HepG2 (cell line): ENCODE results near the gene SART1. TPM values are rescaled to one million over a fixed set of nuclear protein-coding genes. Genes with fewer than 3 reads are reported as not detected.
A peak's percentile ranks its signal among the peaks of the same experiment; 100 is the strongest.

Experiments used
- ATRX ChIP-seq: sonication (generic); formaldehyde crosslinking; IDR thresholded peaks from 2 replicates; pipeline ENCODE4 v1.4.0; 2020; ENCODE audit warnings: missing genetic modification reagents, borderline replicate concordance
- DNMT1 ChIP-seq: sonication (generic); formaldehyde crosslinking; IDR thresholded peaks from 2 replicates; pipeline ENCODE4 v1.5.1; 2020; ENCODE audit warnings: mild to moderate bottlenecking, missing genetic modification reagents
- EZH2 ChIP-seq: conservative IDR thresholded peaks from 2 replicates; pipeline ENCODE4 v1.6.1; 2012; ENCODE audit warnings: mild to moderate bottlenecking, low read depth, low read length, moderate library complexity
- FOSL1 ChIP-seq: sonication (generic); formaldehyde crosslinking; IDR thresholded peaks from 2 replicates; pipeline ENCODE4 v1.9.0; 2021; ENCODE audit warnings: missing genetic modification reagents, borderline replicate concordance
- FOXK2 ChIP-seq: fragments of 450-650 bp; IDR thresholded peaks from 2 replicates; pipeline ENCODE4 v1.6.1; 2016
- FOXO1 ChIP-seq: sonication (generic); formaldehyde crosslinking; IDR thresholded peaks from 2 replicates; pipeline ENCODE4 v1.4.0; 2020; ENCODE audit warnings: missing genetic modification reagents
- FOXP4 ChIP-seq: sonication (generic); formaldehyde crosslinking; IDR thresholded peaks from 2 replicates; pipeline ENCODE4 v1.4.0; 2020; ENCODE audit warnings: missing genetic modification reagents
- GTF2F1 ChIP-seq: fragments of 150-350 bp; IDR thresholded peaks from 2 replicates; pipeline ENCODE4 v1.6.1; 2014; ENCODE audit warnings: low read length
- KAT2B ChIP-seq: fragments of 150-350 bp; IDR thresholded peaks from 2 replicates; pipeline ENCODE4 v1.6.1; 2014; ENCODE audit warnings: low read depth, low read length, borderline replicate concordance
- KLF6 ChIP-seq: IDR thresholded peaks from 2 replicates; pipeline ENCODE4 v1.8.0; 2016; ENCODE audit warnings: missing biosample characterization, missing genetic modification reagents
- KMT2A ChIP-seq: sonication (generic); formaldehyde crosslinking; IDR thresholded peaks from 2 replicates; pipeline ENCODE4 v1.4.0; 2020; ENCODE audit warnings: missing genetic modification reagents
- MAF1 ChIP-seq: sonication (generic); formaldehyde crosslinking; IDR thresholded peaks from 2 replicates; pipeline ENCODE4 v1.5.0; 2020; ENCODE audit warnings: missing genetic modification reagents, borderline replicate concordance
- NR2F2 ChIP-seq: IDR thresholded peaks from 2 replicates; pipeline ENCODE4 v1.6.1; 2012; ENCODE audit warnings: low read depth, inconsistent platforms, borderline replicate concordance
- SOX13 ChIP-seq, 3 experiments: fragments of 450-650 bp in 1 of 3; sonication (generic) in 1 of 3; formaldehyde crosslinking in 1 of 3; IDR thresholded peaks in 2 of 3; conservative IDR thresholded peaks in 1 of 3; 2 replicates each; pipeline versions ENCODE4 v1.5.0 to v1.6.1; 2016 to 2020; ENCODE audit warnings: antibody characterized with exemption in 1 of 3, mild to moderate bottlenecking in 1 of 3, missing compliant biosample characterization in 1 of 3, missing genetic modification reagents in 1 of 3, moderate library complexity in 1 of 3
- TARDBP ChIP-seq: sonication (generic); formaldehyde crosslinking; IDR thresholded peaks from 2 replicates; pipeline ENCODE4 v1.8.0; 2022; ENCODE audit warnings: mild to moderate bottlenecking, missing genetic modification reagents
- TRIM24 ChIP-seq: sonication (generic); formaldehyde crosslinking; IDR thresholded peaks from 2 replicates; pipeline ENCODE4 v1.8.0; 2022; ENCODE audit warnings: mild to moderate bottlenecking, missing genetic modification reagents
- USF2 ChIP-seq, 2 experiments: sonication (generic) in 1 of 2; formaldehyde crosslinking in 1 of 2; IDR thresholded peaks; 2 replicates each; pipeline versions ENCODE4 v1.5.1 to v1.6.1; 2011 to 2020; ENCODE audit warnings: borderline replicate concordance in 1 of 2, low read depth in 1 of 2, low read length in 1 of 2, mild to moderate bottlenecking in 1 of 2, missing genetic modification reagents in 1 of 2, moderate library complexity in 1 of 2
- ZMAT3 ChIP-seq: sonication (generic); formaldehyde crosslinking; conservative IDR thresholded peaks from 2 replicates; pipeline ENCODE4 v1.7.0; 2021; ENCODE audit warnings: missing genetic modification reagents
- ZNF235 ChIP-seq: sonication (generic); formaldehyde crosslinking; IDR thresholded peaks from 2 replicates; pipeline ENCODE4 v1.8.1; 2023; ENCODE audit warnings: mild to moderate bottlenecking, missing genetic modification reagents, borderline replicate concordance
- ZNF34 ChIP-seq: sonication (generic); formaldehyde crosslinking; IDR thresholded peaks from 2 replicates; pipeline ENCODE4 v1.4.0; 2020; ENCODE audit warnings: mild to moderate bottlenecking, missing genetic modification reagents, borderline replicate concordance
- ZNF563 ChIP-seq: sonication (generic); formaldehyde crosslinking; IDR thresholded peaks from 2 replicates; pipeline ENCODE4 v1.8.0; 2022; ENCODE audit warnings: mild to moderate bottlenecking, moderate library complexity, missing genetic modification reagents
- ZNF678 ChIP-seq: sonication (generic); formaldehyde crosslinking; IDR thresholded peaks from 2 replicates; pipeline ENCODE4 v1.4.0; 2020; ENCODE audit warnings: mild to moderate bottlenecking, missing genetic modification reagents
- ZNF7 ChIP-seq: IDR thresholded peaks from 2 replicates; pipeline ENCODE4 v1.6.1; 2016; ENCODE audit warnings: missing biosample characterization, missing genetic modification reagents
- ZNF747 ChIP-seq: sonication (generic); formaldehyde crosslinking; IDR thresholded peaks from 2 replicates; pipeline ENCODE4 v1.8.1; 2023; ENCODE audit warnings: missing genetic modification reagents, mild to moderate bottlenecking, borderline replicate concordance
- ZUFSP ChIP-seq: sonication (generic); formaldehyde crosslinking; IDR thresholded peaks from 2 replicates; pipeline ENCODE4 v1.9.0; 2021; ENCODE audit warnings: missing genetic modification reagents, mild to moderate bottlenecking, borderline replicate concordance
- polyA plus RNA-seq, 8 experiments: library from polyadenylated mRNA; depleted of rRNA in 3 of 8; stranded (reverse) in 7 of 8; unstranded in 1 of 8; fragments of >200 nt; fragmentation: Illumina TruSeq in 4 of 8; extraction: Trizol in 4 of 8; gene quantifications; 2 replicates each; pipeline versions ENCODE4 v1.2.1 to v1.2.3, GENCODE V29; 2011 to 2016; ENCODE audit warnings: low read depth in 4 of 8, missing spikeins in 1 of 8, mixed read lengths in 1 of 8; ENCODE audit not compliant: insufficient read depth in 1 of 8
- total RNA-seq, 5 experiments: library from RNA; depleted of rRNA; stranded (reverse); fragments of >200 nt; fragmentation: Illumina TruSeq; extraction: Trizol; gene quantifications; 2 replicates each; pipeline ENCODE4 v1.2.3, GENCODE V29; 2016; ENCODE audit warnings: low read depth in 1 of 5

SART1 gene
- total and polyA plus RNA-seq, 2 of the 13 experiments (the other 11 are each of a cell fraction or from before 2014, with no cell fraction given): 11.3 to 22.5 TPM

- TF ChIP-seq USF2 (IDR thresholded peaks at IDR 0.05; ENCODE audit: low read depth, low read length) (no peak), USF2 (CRISPR knock-in tag; IDR thresholded peaks at IDR 0.05; ENCODE audit: borderline replicate concordance) (no peak), ZNF235 (CRISPR knock-in tag) (peak; percentile 61; the same call in 1 of the 2 replicates), ZNF34 (CRISPR knock-in tag) (0 out of 2 replicates have a peak, but pooled peaks have one; percentile 66), KLF6 (CRISPR knock-in tag) (peak; percentile 77; the same call in 1 of the 2 replicates), TARDBP (CRISPR knock-in tag) (peak; percentile 91), ZNF747 (CRISPR knock-in tag) (0 out of 2 replicates have a peak, but pooled peaks have one; percentile 55), KAT2B (no peak), SOX13 (IDR thresholded peaks at IDR 0.05) (0 out of 2 replicates have a peak, but pooled peaks have one; percentile 16), SOX13 (CRISPR knock-in tag; conservative IDR thresholded peaks at IDR 0.05 in 1 of 2, IDR thresholded peaks at IDR 0.05 in 1 of 2) (peak in 1 of 2 experiments; percentile 71; a peak in 2 of 4 replicates), ZMAT3 (peak; percentile 86; the same call in 1 of the 2 replicates), KMT2A (CRISPR knock-in tag) (peak; percentile 78; the same call in 1 of the 2 replicates), NR2F2 (peak; percentile 24; the same call in 1 of the 2 replicates), ZNF563 (CRISPR knock-in tag) (peak; percentile 72), ZNF678 (CRISPR knock-in tag) (0 out of 2 replicates have a peak, but pooled peaks have one; percentile 48), TRIM24 (CRISPR knock-in tag) (no peak), FOXK2 (no peak), ATRX (CRISPR knock-in tag) (no peak), ZNF7 (CRISPR knock-in tag) (0 out of 2 replicates have a peak, but pooled peaks have one; percentile 25), GTF2F1 (no peak; the same call in 1 of the 2 replicates), FOXO1 (peak; percentile 82), MAF1 (CRISPR knock-in tag) (peak; percentile 93; the same call in 1 of the 2 replicates), FOSL1 (CRISPR knock-in tag) (no peak), FOXP4 (peak; percentile 57; the same call in 1 of the 2 replicates), DNMT1 (0 out of 2 replicates have a peak, but pooled peaks have one; percentile 25), EZH2 (no peak), ZUFSP (CRISPR knock-in tag) (no peak)
Observed at GRCh38 chr11:65919141-65919572, 42.4 kb upstream of the SART1 start, which contains the start of gene DRAP1 (continued).
